HuH-7 (cell line): Measurements from ENCODE around the gene KHDRBS1.
"Not testable (repeated sequence)": the region's sequence is repeated elsewhere in the genome, so short reads cannot be mapped to it uniquely, and the experiment has no call there.

Experiments used
- DNase-seq: peaks from one replicate; pipeline ENCODE4 v3.0.0; 2011; ENCODE audit warnings: low spot score

The KHDRBS1 gene

DNA sequence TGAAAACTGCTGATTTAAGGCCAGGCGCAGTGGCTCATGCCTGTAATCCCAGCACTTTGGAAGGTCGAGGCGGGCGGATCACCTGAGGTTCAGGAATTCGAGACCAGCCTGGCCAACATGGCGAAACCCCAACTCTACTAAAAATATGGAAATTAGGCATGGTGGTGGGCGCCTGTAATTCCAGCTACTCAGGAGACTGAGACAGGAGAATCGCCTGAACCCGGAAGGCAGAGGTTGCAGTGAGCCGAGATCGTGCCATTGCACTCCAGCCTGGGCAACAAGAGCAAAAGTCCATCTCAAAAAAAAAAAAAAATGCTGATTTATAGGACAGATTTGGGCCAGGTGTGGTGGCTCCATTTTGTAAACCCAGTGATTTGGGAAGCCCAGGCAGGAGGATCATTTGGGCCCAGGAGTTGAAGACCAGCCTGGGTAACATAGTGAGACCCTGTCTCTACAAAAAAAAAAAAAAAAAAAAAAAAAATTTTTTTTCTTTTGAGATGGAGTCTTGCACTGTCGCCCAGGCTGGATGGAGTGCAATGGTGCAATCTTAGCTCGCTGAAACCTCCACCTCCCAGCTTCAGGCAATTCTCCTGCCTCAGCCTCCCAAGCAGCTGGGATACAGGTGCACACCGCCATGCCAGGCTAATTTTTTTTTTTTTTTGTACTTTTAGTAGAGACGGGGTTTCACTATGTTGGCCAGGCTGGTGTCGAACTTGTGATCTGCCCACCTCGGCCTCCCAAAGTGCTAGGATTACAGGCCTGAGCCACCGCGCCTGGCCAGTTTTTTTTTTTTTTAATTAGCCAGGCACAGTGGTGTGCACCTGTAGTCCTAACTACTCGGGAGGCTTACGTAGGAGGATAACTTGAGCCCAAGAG is 52.2 kb downstream of the KHDRBS1 start:
- DNase-seq = not testable (repeated sequence)

DNA sequence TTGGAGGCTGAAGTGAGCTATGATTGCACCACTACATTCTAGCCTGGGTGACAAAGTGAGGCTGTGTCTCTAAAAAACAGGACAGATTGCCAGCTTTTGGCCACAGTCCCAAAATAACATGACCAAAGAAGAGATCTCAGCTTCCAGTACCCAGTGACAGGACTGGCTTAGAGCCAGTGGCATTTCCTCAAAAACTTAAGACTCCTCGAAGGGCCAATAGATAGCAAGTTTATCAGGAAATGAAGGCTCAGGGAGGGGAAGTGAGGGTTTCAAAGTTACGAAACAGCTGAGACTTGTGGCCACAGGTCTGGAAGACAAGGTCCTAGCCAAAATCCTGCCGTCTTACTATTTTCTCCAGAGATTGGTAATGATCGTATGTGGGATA is 52.8 kb downstream of the KHDRBS1 start:
- no peak for DNase-seq

DNA sequence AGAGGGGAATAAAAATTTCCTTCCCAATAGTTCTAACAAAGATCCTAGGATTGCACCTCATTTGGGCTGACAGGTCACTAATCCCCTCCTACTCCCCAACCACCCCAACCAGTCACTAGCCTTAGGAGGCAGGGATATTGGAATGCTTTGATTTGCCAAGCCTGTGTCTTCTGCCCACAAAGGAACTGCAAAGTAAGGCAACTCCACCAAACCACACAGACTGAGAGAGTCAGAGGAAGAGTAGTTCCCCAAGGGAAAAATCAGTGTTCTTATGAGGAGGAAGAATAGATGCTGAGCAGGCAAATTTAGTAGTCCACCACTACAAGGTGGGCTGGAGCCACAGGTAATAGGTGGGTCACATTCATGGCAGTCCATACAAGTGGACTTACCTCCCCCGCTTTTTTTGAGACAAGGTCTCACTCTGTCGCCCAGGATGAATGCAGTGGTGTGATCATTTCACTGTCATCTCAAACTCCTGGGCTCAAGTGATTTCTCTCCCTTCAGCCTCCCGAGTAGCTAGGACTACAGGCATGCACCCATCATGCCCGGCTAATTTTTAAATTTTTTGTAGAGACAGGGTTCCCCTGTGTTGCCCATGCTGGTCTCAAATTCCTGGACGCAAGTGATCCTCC is 55.4 kb downstream of the KHDRBS1 start:
- no peak for DNase-seq

DNA sequence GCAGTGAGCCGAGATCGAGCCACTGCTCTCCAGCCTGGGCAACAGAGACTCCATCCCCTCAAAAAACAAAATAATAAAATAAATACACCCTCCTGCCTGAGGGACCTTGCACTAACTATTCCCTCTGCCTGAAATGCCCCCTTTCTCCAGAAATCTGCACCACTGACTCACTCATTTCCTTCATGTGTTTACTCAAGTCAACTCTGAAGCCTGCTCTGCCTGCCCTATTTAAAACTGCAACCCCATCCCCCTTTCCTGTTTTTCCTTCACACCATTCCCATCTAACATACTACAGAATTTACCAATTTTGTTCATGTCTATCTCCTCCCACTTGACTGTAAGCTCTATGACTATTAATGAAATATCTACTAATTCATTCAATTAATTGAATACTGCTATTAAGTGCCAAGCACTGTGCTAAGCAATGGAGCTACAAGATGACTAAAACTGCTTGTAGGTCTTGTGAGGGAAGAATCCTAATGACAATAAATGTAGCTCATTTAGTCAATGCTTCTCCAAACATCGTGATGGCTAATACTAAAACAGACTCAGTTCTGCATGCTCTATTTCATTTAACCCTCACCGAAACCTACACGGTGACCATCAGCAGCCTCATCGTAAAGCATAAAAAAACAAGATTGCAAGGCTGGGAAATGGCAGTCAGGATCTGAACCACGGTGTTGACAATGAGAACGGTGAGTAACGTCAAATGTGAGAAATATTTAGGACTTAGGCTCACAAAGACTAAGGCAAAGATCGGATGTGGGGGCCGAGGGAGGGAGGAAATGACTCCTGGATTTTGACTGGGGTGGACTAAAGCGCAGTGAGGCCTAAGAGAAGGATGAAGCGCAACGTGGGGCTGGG is 58.3 kb downstream of the KHDRBS1 start:
- DNase-seq = no peak

DNA sequence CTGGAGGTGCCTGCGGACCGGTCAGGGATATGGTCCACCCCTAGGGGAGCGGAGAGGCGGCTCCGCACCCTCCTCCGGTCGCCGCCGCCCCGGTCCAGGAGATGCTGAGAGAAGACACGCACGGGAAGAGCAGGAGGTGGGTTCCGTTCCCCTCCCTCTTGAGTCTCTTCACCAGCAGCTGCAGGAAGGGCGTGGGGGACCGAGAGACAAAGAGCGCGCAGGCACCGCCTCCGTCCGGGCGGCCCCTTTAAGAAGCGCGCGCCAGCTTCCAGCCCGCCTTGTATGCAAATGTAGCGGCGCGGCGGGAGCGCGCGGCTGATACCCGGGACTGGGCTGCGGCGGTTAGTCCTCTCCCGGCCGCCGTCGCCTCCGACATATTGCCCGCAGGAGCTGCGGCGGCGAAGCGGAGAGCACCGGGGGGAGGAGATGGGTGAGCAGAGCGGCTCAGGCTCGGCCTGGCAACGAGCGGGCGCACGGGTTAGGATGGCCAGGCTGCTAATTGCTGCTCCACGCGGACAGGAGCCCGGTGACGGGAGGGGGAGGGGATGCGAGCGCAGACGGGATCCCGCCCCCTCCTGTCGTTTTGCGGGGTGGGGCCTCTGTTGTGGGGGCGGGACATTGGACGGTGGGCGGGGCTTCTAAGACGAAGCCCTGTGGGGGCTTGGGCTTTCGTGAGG is 59.1 kb downstream of the KHDRBS1 start, which contains the start of gene TMEM39B:
TMEM39B (plus strand) TSS at position 318 of the 677 bp plus-strand sequence; CDS start at position 427, 109 bp downstream.
- peak; percentile 85 for DNase-seq

DNA sequence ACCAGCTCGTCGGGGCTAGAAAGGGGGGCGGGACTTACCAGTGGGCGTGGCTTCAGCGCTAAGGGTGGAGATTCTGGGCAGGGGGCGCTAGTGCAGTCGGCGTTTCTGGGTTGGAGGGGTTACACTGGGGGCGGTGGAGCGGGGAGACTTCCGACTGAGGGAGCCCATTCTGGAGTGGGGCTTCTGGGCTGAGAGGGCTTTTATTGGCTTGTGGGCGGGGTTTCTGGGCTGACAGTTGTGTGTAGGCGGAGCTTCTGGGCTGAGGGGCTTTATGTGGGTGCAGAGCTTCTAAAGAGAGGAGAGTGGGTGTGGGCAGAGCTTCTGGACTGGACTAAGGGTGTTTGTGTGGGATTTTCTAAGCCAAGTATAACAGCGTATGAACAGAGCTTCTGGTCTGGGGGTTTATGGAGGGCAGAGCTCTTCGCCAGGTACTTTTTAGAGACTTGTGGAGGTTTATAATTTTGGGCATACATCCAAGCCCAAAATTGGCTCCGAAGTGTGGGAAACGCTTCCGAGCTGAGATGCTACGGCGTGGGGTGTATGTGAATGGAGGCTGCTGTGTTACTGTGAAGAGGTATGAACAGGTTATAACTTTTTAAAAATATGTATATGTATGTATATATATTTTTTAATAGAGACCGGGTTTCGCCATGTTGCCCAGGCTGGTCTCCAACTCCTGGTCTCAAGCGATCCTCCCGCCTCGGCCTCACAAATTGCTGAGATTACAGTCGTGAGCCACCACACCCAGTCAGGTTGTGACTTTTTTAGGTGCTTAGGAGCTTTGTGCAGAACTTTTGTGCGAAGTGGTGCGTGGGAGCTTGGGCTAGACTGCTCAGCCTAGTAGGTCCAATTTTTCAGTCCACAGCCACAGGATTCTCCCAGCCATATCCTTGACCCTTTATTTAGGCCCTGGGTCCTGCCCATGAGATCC is 59.9 kb downstream of the KHDRBS1 start:
- no peak for DNase-seq

DNA sequence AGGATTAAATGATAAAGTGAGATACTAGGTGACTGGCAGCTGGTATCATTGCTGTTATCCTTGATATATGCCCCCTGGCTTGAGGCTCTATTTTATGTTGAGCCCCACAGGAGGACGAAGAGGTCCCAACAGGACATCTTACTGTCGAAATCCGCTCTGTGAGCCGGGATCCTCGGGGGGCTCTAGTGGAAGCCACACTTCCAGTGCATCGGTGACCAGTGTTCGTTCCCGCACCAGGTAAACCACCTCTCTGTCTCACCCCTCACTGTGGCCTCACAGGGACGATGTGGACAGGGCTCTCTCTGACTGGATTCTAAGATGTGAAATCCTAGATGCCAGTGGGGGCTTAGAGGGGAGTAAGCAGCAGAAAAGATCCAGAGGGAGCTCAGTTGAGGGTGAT is 61.2 kb downstream of the KHDRBS1 start:
- DNase-seq = no peak

DNA sequence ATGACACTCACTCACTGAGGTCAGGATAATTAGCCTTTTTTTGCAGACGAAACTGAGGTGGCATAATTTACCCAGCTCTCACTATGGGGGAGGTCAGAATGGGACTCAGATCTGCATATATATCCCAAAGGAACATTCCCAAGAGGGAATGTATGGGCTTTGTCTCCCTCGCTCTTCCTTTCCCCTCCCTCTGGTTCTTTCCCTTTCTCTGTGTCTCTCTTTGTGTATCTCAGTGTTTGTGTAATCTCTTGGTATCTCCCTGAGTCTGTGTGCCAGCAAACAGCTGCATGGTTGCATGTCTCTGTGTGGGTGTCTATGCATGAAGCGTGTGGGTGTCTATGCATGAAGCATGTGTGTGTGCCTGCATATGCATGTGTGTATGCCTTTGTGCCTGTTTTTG is 63.8 kb downstream of the KHDRBS1 start:
- no peak for DNase-seq

DNA sequence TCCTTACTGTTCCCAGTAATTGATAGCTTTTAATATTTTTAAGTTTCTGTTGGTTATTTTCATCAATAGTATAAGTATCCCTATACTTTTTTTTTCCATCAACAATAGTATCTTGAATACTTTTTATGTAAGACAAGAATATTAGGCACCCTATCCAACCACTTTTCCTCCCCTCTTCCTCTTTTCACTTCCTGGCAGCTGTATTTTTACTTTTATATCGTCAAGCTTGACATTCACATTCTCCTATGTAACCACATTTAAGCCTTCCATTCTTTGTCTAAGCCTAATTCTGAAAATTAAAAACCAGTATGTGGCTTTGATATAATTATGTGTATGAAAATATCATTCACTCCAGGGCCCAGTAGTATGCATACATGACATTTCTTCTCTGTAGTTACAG is 68.4 kb downstream of the KHDRBS1 start:
- no peak for DNase-seq

DNA sequence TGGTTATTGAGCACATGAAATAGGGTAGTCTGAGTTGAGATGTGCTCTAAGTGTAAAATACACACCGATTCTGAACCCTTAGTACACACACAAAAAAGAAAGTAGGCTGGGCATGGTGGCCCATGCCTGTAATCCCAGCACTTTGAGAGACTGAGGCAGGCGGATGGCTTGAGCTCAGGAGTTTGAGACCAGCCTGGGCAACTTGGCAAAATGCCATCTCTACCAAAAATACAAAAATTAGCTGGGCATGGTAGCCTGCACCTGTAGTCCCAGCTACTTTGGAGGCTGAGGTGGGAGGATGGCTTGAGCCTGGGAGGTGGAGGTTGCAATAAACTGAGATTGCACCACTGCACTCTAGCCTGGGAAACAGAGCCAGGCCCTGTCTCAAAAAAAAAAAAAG is 72.7 kb downstream of the KHDRBS1 start:
- not testable (repeated sequence) for DNase-seq

DNA sequence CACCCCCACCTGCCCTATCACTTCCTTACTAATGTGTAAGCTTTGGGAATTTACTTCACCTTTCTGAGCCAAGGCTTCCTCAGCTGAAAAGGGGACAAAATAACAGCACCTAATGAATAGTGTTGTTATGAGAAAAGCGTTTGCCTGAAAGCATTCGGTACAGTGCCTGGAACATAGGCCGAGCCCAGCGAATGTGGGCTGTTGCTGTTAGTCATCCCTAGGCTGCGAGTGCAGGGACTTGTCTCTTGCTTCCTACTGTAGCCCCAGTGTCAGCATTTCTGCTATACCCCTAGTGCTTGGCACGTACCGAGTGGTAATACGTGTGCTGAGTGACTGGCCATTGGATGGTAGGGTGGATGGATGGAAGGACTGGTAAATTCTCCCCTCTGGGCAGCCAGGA is 77.5 kb downstream of the KHDRBS1 start:
- DNase-seq = no peak

DNA sequence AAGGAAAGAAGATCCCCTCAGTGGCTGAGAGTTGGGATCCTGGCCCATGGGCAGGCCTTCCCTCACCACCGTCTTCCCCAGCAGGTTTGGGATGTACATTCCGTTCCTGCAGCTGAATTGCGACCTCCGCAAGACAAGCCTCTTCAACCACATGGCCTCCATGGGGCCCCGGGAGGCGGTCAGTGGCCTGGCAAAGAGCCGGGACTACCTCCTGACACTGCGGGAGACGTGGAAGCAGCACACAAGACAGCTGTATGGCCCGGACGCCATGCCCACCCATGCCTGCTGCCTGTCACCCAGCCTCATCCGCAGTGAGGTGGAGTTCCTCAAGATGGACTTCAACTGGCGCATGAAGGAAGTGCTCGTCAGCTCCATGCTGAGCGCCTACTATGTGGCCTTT is 77.9 kb downstream of the KHDRBS1 start:
- no peak for DNase-seq
